Hepatocyte (in vitro differentiated cells): Measurements from ENCODE around the gene YES1. TPM values are rescaled to one million over a fixed set of nuclear protein-coding genes. Genes with fewer than 3 reads are reported as not detected.
"Not testable (repeated sequence)": the region's sequence is repeated elsewhere in the genome, so short reads cannot be mapped to it uniquely, and the experiment has no call there.

Experiments used
- DNase-seq: peaks from one replicate; pipeline ENCODE4 v3.0.0-alpha.2; 2016; ENCODE audit warnings: low spot score
- H2AFZ ChIP-seq: fragments of 200-600 bp; sonication (generic); 2 replicates; pipeline ENCODE4 v1.6.0; 2016; ENCODE audit warnings: antibody characterized with exemption, mild to moderate bottlenecking
- H3K27ac ChIP-seq: fragments of 200-600 bp; sonication (generic); 2 replicates; pipeline ENCODE4 v1.5.1; 2016; ENCODE audit warnings: mild to moderate bottlenecking
- H3K27me3 ChIP-seq: fragments of 200-600 bp; sonication (generic); 2 replicates; pipeline ENCODE4 v1.6.1; 2016
- H3K36me3 ChIP-seq: fragments of 200-600 bp; sonication (generic); replicated peaks from 2 replicates; pipeline ENCODE4 v1.5.1; 2016; ENCODE audit warnings: low read depth; ENCODE audit not compliant: insufficient read depth
- H3K4me1 ChIP-seq: fragments of 200-600 bp; sonication (generic); 2 replicates; pipeline ENCODE4 v1.5.1; 2016; ENCODE audit warnings: mild to moderate bottlenecking, moderate library complexity; ENCODE audit not compliant: insufficient read depth
- H3K4me2 ChIP-seq: fragments of 200-600 bp; sonication (generic); 2 replicates; pipeline ENCODE4 v1.6.0; 2016
- H3K4me3 ChIP-seq: fragments of 200-600 bp; sonication (generic); 2 replicates; pipeline ENCODE4 v1.5.1; 2016; ENCODE audit warnings: mild to moderate bottlenecking
- H3K79me2 ChIP-seq: fragments of 200-600 bp; sonication (generic); 2 replicates; pipeline ENCODE4 v1.6.0; 2017; ENCODE audit warnings: mild to moderate bottlenecking
- H3K9me2 ChIP-seq: fragments of 200-600 bp; sonication (generic); replicated peaks from 2 replicates; pipeline ENCODE4 v1.6.0; 2017; ENCODE audit warnings: mild to moderate bottlenecking; ENCODE audit not compliant: insufficient read depth
- H3K9me3 ChIP-seq: fragments of 200-600 bp; sonication (generic); 2 replicates; pipeline ENCODE4 v1.5.1; 2016; ENCODE audit warnings: low read depth, mild to moderate bottlenecking
- H4K20me1 ChIP-seq: fragments of 200-600 bp; sonication (generic); 2 replicates; pipeline ENCODE4 v1.6.0; 2016; ENCODE audit warnings: mild to moderate bottlenecking; ENCODE audit not compliant: insufficient read depth, poor library complexity, severe bottlenecking
- CTCF ChIP-seq: fragments of 200-600 bp; sonication (generic); IDR thresholded peaks from 2 replicates; pipeline ENCODE4 v1.5.1; 2016; ENCODE audit warnings: antibody characterized with exemption, mild to moderate bottlenecking; ENCODE audit not compliant: poor library complexity
- EZH2 ChIP-seq: fragments of 200-600 bp; sonication (generic); IDR thresholded peaks from 2 replicates; pipeline ENCODE4 v1.6.1; 2016; ENCODE audit warnings: antibody characterized with exemption, mild to moderate bottlenecking, borderline replicate concordance
- EZH2phosphoT487 ChIP-seq: fragments of 200-600 bp; sonication (generic); IDR thresholded peaks from one replicate; pipeline ENCODE4 v1.6.1; 2018; ENCODE audit warnings: antibody characterized with exemption, mild to moderate bottlenecking, low read depth, moderate library complexity; ENCODE audit not compliant: unreplicated experiment, severe bottlenecking
- WGBS: methylation state at CpG from one replicate; pipeline ENCODE4 v1.1.6; 2016; ENCODE audit warnings: low lambda C conversion rate; ENCODE audit errors: missing lambda C conversion rate; 5-methylcytosine and 5-hydroxymethylcytosine counted together
- polyA plus RNA-seq: library from polyadenylated mRNA; unstranded; fragments of >200 nt; fragmentation: Nextera tagmentation; extraction: Ambion mirVana; gene quantifications from 2 replicates; pipeline ENCODE4 v1.2.1, GENCODE V29; 2016
- total RNA-seq: library from RNA; depleted of rRNA; stranded (reverse); fragments of >200 nt; gene quantifications from 2 replicates; pipeline ENCODE4 v1.2.3, GENCODE V29; 2014

The YES1 gene
- total and polyA plus RNA-seq, 2 experiments from 2014 or later = 25.2 to 108 TPM

DNA sequence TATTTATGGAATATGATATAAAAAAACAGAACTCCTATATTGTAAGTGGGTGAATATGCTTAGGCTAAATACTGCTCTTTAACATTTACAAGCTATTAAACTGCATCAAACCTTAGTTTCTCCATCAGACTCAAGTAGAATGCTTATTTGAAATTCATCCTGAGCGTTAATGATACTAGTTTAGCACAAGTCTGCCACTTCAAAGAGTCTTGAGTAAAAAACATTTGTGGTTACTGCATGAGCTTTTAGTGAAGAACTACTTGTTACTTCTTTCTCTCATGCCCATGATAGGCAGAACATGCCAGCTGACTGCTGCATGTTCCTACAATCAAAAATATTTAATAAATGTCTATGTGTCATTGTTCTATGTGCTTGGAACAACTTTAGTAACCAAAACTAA, 12.1 kb downstream of the YES1 start:
- no peaks in the 10 kb centered on the region for H3K27me3 ChIP-seq
- H3K79me2 ChIP-seq = peaks cover 100% of the 10 kb centered on the region
- no peaks in the 10 kb centered on the region for H3K9me3 ChIP-seq
- H3K27ac ChIP-seq = no peak overlapping the region
- H3K4me3 ChIP-seq = no peak overlapping the region
- no peak overlapping the region for H2AFZ ChIP-seq
- no peak for TF ChIP-seq EZH2phosphoT487
- TF ChIP-seq CTCF = no peak
- no peak for TF ChIP-seq EZH2
- WGBS = 95% methylated on average over 1 of the region's 1 CpG
- no peak for DNase-seq
- no peaks in the 10 kb centered on the region for H3K9me2 ChIP-seq
- H3K4me2 ChIP-seq = no peak overlapping the region
- no peaks in the 10 kb centered on the region for H3K4me1 ChIP-seq
- peaks cover 64% of the 10 kb centered on the region for H4K20me1 ChIP-seq
- H3K36me3 ChIP-seq = no peaks in the 10 kb centered on the region

- H4K20me1 ChIP-seq = peaks cover 56% of the 10 kb centered on the region
- 94% methylated on average over 1 of the region's 1 CpG for WGBS
Observed at GRCh38 chr18:795383-795782, 16.7 kb downstream of the YES1 start.

DNA sequence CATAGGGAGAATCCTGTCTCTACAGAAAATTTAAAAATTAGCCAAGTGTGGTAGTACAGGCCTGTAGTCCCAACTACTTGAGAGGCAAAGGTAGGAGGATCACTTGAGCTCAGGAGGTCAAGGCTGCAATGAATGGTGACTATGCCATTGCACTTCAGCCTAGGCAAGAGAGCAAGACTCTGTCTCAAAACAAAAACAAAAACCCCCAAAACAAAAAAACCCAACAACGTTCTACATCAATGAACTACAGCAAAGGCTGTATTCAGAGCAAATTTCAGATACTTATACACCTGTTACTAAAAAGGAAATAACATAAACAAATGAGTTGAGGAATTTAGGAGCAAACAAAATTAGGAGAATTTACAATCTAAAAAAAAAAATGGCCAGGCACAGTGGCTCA, 22.6 kb downstream of the YES1 start:
- Histone ChIP-seq H3K9me3 (no peaks in the 10 kb centered on the region), H3K4me1 (no peaks in the 10 kb centered on the region), H3K27me3 (no peaks in the 10 kb centered on the region), H3K9me2 (no peaks in the 10 kb centered on the region), H3K27ac (no peak overlapping the region), H2AFZ (no peak overlapping the region), H3K4me3 (no peak overlapping the region), H4K20me1 (peaks cover 29% of the 10 kb centered on the region), H3K4me2 (no peak overlapping the region), H3K36me3 (no peaks in the 10 kb centered on the region), H3K79me2 (peaks cover 100% of the 10 kb centered on the region)
- TF ChIP-seq EZH2phosphoT487 (no peak), EZH2 (no peak), CTCF (no peak)
- no peak for DNase-seq
- 97% methylated on average over 1 of the region's 1 CpG for WGBS

More at GRCh38 chr18:795383-795782, 16.7 kb downstream of the YES1 start:
- not testable (repeated sequence) for H3K4me1 ChIP-seq, H3K27ac ChIP-seq, H3K36me3 ChIP-seq, H3K9me3 ChIP-seq, H3K27me3 ChIP-seq, H3K4me3 ChIP-seq, DNase-seq, H3K4me2 ChIP-seq, H3K9me2 ChIP-seq, H2AFZ ChIP-seq
- H3K79me2 ChIP-seq = peaks cover 100% of the 10 kb centered on the region

GRCh38 chr18:785242-785641, 26.8 kb downstream of the YES1 start:
- no peaks in the 10 kb centered on the region for H3K9me3 ChIP-seq
- peaks cover 5% of the 10 kb centered on the region for H3K4me1 ChIP-seq
- H3K27me3 ChIP-seq = no peaks in the 10 kb centered on the region
- H2AFZ ChIP-seq = no peak overlapping the region
- DNase-seq = no peak
- no peak overlapping the region for H3K4me2 ChIP-seq
- TF ChIP-seq EZH2phosphoT487 (no peak), EZH2 (no peak), CTCF (no peak)
- peaks cover 25% of the 10 kb centered on the region for H4K20me1 ChIP-seq
- no peaks in the 10 kb centered on the region for H3K9me2 ChIP-seq
- H3K4me3 ChIP-seq = no peak overlapping the region
- WGBS = 76% methylated on average over 1 of the region's 1 CpG
- peaks cover 99% of the 10 kb centered on the region for H3K79me2 ChIP-seq
- H3K36me3 ChIP-seq = no peaks in the 10 kb centered on the region
- no peak overlapping the region for H3K27ac ChIP-seq
